Measurements from ENCODE around the gene FGF14. TPM values are rescaled to one million over a fixed set of nuclear protein-coding genes. Genes with fewer than 3 reads are reported as not detected.

Gene FGF14
- total and polyA plus RNA-seq, 2 experiments from 2014 or later: 0.03 TPM; not detected in 1

DNA sequence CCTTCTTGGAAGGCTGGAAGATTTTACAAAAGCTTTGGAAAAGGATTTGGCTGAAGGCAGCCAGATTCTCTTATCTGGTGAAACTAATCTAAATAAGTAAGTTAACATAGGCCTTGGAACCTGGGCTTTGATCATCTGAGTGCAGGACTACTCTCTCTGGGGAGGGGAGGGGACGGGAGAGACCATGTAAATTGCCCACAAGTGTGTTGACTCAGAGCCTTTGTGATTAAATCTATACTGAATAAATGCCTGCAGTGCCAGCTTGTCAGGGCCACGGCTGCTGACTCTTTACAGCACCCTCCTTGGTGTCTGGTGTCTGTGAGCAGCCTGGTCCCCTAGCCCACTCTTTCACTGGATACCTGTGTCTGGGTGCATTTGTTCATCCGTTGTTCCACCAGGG is 698.0 kb downstream of the FGF14 start:
- ATAC-seq (no peak), DNase-seq (ENCODE audit: low spot score) (no peak)
- H3K9me3 Mint-ChIP-seq: no peaks in the 10 kb centered on the region

DNA sequence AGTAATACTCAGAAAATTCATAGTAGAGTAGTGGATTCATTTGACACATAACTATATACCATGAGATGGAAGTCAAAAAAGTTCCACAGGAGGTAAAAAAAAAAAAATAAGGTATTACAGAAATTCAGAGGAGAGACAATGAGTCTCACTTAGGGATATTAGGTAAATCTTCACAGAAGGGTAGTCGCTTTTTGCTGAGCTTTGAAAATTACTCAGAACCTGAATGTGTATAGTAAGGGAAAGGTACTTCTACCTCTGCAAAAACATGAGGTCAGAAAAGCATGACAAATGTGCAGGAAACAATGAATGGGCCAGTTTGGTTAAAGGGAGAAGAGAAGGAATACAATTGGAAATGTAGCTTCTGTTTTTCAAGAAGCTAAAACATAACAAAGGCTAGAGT is 698.8 kb downstream of the FGF14 start:
- ATAC-seq (no peak), DNase-seq (ENCODE audit: low spot score) (no peak)
- H3K36me3 ChIP-seq (ENCODE audit: insufficient read depth): no peaks in the 10 kb centered on the region
- 0 out of 3 replicates have a peak, but pooled peaks cover 3% of the 10 kb centered on the region for H3K36me3 Mint-ChIP-seq (ENCODE audit: low read depth)
- no peaks in the 10 kb centered on the region for H3K9me3 Mint-ChIP-seq
- H3K27ac ChIP-seq (ENCODE audit: low read depth): no peak overlapping the region
- no peak overlapping the region for H3K4me3 Mint-ChIP-seq
- no peaks in the 10 kb centered on the region for H3K27me3 ChIP-seq (ENCODE audit: insufficient read depth)
- TF ChIP-seq EZH2phosphoT487 (IDR thresholded peaks at IDR 0.05; ENCODE audit: unreplicated experiment): no peak
- TF ChIP-seq, protein P1, sequence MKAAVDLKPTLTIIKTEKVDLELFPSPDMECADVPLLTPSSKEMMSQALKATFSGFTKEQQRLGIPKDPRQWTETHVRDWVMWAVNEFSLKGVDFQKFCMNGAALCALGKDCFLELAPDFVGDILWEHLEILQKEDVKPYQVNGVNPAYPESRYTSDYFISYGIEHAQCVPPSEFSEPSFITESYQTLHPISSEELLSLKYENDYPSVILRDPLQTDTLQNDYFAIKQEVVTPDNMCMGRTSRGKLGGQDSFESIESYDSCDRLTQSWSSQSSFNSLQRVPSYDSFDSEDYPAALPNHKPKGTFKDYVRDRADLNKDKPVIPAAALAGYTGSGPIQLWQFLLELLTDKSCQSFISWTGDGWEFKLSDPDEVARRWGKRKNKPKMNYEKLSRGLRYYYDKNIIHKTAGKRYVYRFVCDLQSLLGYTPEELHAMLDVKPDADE (IDR thresholded peaks at IDR 0.05): no peak
- TF ChIP-seq ZNF114 (CRISPR knock-in tag; IDR thresholded peaks at IDR 0.05): no peak
- H3K9me2 ChIP-seq (ENCODE audit: insufficient read depth): peaks cover 6% of the 10 kb centered on the region; the same call in 1 of the 2 replicates
- H3K27me3 Mint-ChIP-seq (ENCODE audit: insufficient read depth, low read depth, poor library complexity): peaks cover 1% of the 10 kb centered on the region
- H2AFZ ChIP-seq: no peak overlapping the region
- no peaks in the 10 kb centered on the region for H3K79me2 ChIP-seq (replicated peaks; ENCODE audit: insufficient read depth)
- peaks cover 4% of the 10 kb centered on the region for H3K4me1 Mint-ChIP-seq
- no peak overlapping the region for H3K27ac Mint-ChIP-seq
- H3K4me2 ChIP-seq: no peak overlapping the region
- H3K4me3 ChIP-seq: no peak overlapping the region
- H4K20me1 ChIP-seq (replicated peaks; ENCODE audit: insufficient read depth): no peaks in the 10 kb centered on the region
- H3K4me1 ChIP-seq (ENCODE audit: insufficient read depth): no peaks in the 10 kb centered on the region
- H3F3A ChIP-seq (replicated peaks; ENCODE audit: low read depth): no peaks in the 10 kb centered on the region

More for the DNA sequence above, 698.0 kb downstream of the FGF14 start:
- no peaks in the 10 kb centered on the region for H3K36me3 ChIP-seq (ENCODE audit: insufficient read depth)
- no peak overlapping the region for H3K27ac Mint-ChIP-seq
- no peaks in the 10 kb centered on the region for H3F3A ChIP-seq (replicated peaks; ENCODE audit: low read depth)
- H3K27me3 ChIP-seq (ENCODE audit: insufficient read depth): no peaks in the 10 kb centered on the region
- H3K4me2 ChIP-seq: no peak overlapping the region
- H3K4me1 ChIP-seq (ENCODE audit: insufficient read depth): no peaks in the 10 kb centered on the region
- no peak overlapping the region for H3K27ac ChIP-seq (ENCODE audit: low read depth)
- H3K4me3 Mint-ChIP-seq: no peak overlapping the region
- peaks cover 10% of the 10 kb centered on the region for H3K4me1 Mint-ChIP-seq
- no peak overlapping the region for H2AFZ ChIP-seq
- H3K79me2 ChIP-seq (replicated peaks; ENCODE audit: insufficient read depth): no peaks in the 10 kb centered on the region
- H4K20me1 ChIP-seq (replicated peaks; ENCODE audit: insufficient read depth): no peaks in the 10 kb centered on the region
- peaks cover 6% of the 10 kb centered on the region; the same call in 1 of the 2 replicates for H3K9me2 ChIP-seq (ENCODE audit: insufficient read depth)
- no peak for TF ChIP-seq CREB1 (CRISPR knock-in tag; IDR thresholded peaks at IDR 0.05; ENCODE audit: low read depth)
- 0 out of 3 replicates have a peak, but pooled peaks cover 3% of the 10 kb centered on the region for H3K36me3 Mint-ChIP-seq (ENCODE audit: low read depth)
- peaks cover 1% of the 10 kb centered on the region for H3K27me3 Mint-ChIP-seq (ENCODE audit: insufficient read depth, low read depth, poor library complexity)
- H3K4me3 ChIP-seq: no peak overlapping the region

DNA sequence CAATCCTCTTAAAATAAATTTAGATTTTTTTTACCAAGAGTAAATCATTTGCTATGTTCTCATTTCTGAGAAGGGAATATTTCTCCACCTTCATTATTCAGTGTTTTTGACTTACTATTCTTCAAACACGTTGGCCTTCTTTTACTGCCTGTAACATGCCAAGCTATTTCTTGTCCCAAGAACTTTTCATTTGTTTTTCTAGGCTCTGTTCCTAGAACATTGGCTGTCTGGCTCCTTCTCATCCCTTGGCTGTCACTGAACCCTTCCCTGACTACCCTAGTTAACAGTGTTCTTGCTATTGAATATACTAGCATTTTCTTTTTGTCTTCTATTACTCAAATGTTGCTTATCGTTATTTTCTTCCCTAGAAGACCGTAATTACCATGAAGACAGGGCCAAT is 701.2 kb downstream of the FGF14 start:
- Mint-ChIP-seq H3K4me1 (no peaks in the 10 kb centered on the region; the same call in 2 of the 3 replicates), H3K4me3 (no peak overlapping the region), H3K9me3 (no peaks in the 10 kb centered on the region), H3K36me3 (ENCODE audit: low read depth) (0 out of 3 replicates have a peak, but pooled peaks cover 3% of the 10 kb centered on the region), H3K27ac (no peak overlapping the region), H3K27me3 (ENCODE audit: insufficient read depth, low read depth, poor library complexity) (peaks cover 1% of the 10 kb centered on the region)
- Histone ChIP-seq H3K27me3 (ENCODE audit: insufficient read depth) (no peaks in the 10 kb centered on the region), H3K4me2 (no peak overlapping the region), H3K9me2 (ENCODE audit: insufficient read depth) (peaks cover 12% of the 10 kb centered on the region; the same call in 1 of the 2 replicates), H3K79me2 (replicated peaks; ENCODE audit: insufficient read depth) (no peaks in the 10 kb centered on the region), H3F3A (replicated peaks; ENCODE audit: low read depth) (no peaks in the 10 kb centered on the region), H4K20me1 (replicated peaks; ENCODE audit: insufficient read depth) (no peaks in the 10 kb centered on the region), H2AFZ (no peak overlapping the region), H3K4me1 (ENCODE audit: insufficient read depth) (no peaks in the 10 kb centered on the region), H3K4me3 (no peak overlapping the region), H3K36me3 (ENCODE audit: insufficient read depth) (no peaks in the 10 kb centered on the region), H3K27ac (ENCODE audit: low read depth) (no peak overlapping the region)
- DNase-seq (ENCODE audit: low spot score) (no peak), ATAC-seq (no peak)
- TF ChIP-seq CREB1 (CRISPR knock-in tag; IDR thresholded peaks at IDR 0.05; ENCODE audit: low read depth): no peak
- TF ChIP-seq, protein P2, sequence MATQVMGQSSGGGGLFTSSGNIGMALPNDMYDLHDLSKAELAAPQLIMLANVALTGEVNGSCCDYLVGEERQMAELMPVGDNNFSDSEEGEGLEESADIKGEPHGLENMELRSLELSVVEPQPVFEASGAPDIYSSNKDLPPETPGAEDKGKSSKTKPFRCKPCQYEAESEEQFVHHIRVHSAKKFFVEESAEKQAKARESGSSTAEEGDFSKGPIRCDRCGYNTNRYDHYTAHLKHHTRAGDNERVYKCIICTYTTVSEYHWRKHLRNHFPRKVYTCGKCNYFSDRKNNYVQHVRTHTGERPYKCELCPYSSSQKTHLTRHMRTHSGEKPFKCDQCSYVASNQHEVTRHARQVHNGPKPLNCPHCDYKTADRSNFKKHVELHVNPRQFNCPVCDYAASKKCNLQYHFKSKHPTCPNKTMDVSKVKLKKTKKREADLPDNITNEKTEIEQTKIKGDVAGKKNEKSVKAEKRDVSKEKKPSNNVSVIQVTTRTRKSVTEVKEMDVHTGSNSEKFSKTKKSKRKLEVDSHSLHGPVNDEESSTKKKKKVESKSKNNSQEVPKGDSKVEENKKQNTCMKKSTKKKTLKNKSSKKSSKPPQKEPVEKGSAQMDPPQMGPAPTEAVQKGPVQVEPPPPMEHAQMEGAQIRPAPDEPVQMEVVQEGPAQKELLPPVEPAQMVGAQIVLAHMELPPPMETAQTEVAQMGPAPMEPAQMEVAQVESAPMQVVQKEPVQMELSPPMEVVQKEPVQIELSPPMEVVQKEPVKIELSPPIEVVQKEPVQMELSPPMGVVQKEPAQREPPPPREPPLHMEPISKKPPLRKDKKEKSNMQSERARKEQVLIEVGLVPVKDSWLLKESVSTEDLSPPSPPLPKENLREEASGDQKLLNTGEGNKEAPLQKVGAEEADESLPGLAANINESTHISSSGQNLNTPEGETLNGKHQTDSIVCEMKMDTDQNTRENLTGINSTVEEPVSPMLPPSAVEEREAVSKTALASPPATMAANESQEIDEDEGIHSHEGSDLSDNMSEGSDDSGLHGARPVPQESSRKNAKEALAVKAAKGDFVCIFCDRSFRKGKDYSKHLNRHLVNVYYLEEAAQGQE (IDR thresholded peaks at IDR 0.05; ENCODE audit: unreplicated experiment): no peak
- TF ChIP-seq, protein P3, sequence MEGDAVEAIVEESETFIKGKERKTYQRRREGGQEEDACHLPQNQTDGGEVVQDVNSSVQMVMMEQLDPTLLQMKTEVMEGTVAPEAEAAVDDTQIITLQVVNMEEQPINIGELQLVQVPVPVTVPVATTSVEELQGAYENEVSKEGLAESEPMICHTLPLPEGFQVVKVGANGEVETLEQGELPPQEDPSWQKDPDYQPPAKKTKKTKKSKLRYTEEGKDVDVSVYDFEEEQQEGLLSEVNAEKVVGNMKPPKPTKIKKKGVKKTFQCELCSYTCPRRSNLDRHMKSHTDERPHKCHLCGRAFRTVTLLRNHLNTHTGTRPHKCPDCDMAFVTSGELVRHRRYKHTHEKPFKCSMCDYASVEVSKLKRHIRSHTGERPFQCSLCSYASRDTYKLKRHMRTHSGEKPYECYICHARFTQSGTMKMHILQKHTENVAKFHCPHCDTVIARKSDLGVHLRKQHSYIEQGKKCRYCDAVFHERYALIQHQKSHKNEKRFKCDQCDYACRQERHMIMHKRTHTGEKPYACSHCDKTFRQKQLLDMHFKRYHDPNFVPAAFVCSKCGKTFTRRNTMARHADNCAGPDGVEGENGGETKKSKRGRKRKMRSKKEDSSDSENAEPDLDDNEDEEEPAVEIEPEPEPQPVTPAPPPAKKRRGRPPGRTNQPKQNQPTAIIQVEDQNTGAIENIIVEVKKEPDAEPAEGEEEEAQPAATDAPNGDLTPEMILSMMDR (conservative IDR thresholded peaks at IDR 0.05; ENCODE audit: low read depth in 2 of 2): no peak
- no peak for TF ChIP-seq POLR2AphosphoS5 (IDR thresholded peaks at IDR 0.05; ENCODE audit: low read depth)
- TF ChIP-seq, protein P1 (IDR thresholded peaks at IDR 0.05): no peak
- no peak for TF ChIP-seq STAT1 (IDR thresholded peaks at IDR 0.05; ENCODE audit: unreplicated experiment)
- TF ChIP-seq JUNB (IDR thresholded peaks at IDR 0.05; ENCODE audit: unreplicated experiment): no peak

Data from GM23338 (cell line).